Gastroesophageal sphincter (tissue), 3 donors: ENCODE data around the gene DOCK4.

Experiments used
- EP300 ChIP-seq: sonication (generic); formaldehyde crosslinking; IDR thresholded peaks from one replicate; pipeline ENCODE4 v1.6.1; 2017; ENCODE audit warnings: antibody characterized with exemption, mild to moderate bottlenecking
- POLR2A ChIP-seq, 2 donors: fragments of 450-650 bp; IDR thresholded peaks; one replicate each; pipeline ENCODE4 v1.6.1; 2017; ENCODE audit warnings: antibody characterized with exemption in 2 of 2, mild to moderate bottlenecking in 2 of 2, moderate library complexity in 1 of 2
- TF ChIP-seq, protein P1 (sequence below), 4 experiments: fragments of 200-600 bp in 2 of 4; fragments of 450-650 bp in 2 of 4; sonication (generic) in 1 of 4; IDR thresholded peaks; one replicate each; pipeline ENCODE4 v1.5.1; 2017 to 2019; ENCODE audit warnings: antibody characterized with exemption in 4 of 4, mild to moderate bottlenecking in 2 of 4, moderate library complexity in 2 of 4

DNA sequence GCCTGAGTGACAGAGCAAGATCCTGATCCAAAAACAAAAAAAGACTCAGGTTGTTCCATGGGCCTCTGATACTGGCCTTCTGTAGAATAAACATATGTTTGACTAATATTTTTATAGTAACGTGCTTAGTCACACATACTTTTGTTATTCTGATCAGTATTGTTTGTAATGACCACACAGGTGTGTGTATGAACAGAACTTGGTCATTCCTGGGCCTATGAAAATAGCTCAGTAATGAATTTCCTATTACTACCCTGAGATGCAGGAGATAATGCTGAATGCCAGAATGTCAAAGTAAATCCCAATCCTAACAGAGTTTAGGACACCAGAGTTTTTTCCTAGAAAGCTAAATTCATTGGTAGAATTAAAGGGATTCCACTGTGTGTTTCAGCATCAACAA is 108.7 kb downstream of the DOCK4 start:
- TF ChIP-seq, protein P1, sequence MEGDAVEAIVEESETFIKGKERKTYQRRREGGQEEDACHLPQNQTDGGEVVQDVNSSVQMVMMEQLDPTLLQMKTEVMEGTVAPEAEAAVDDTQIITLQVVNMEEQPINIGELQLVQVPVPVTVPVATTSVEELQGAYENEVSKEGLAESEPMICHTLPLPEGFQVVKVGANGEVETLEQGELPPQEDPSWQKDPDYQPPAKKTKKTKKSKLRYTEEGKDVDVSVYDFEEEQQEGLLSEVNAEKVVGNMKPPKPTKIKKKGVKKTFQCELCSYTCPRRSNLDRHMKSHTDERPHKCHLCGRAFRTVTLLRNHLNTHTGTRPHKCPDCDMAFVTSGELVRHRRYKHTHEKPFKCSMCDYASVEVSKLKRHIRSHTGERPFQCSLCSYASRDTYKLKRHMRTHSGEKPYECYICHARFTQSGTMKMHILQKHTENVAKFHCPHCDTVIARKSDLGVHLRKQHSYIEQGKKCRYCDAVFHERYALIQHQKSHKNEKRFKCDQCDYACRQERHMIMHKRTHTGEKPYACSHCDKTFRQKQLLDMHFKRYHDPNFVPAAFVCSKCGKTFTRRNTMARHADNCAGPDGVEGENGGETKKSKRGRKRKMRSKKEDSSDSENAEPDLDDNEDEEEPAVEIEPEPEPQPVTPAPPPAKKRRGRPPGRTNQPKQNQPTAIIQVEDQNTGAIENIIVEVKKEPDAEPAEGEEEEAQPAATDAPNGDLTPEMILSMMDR (IDR thresholded peaks at IDR 0.05), result no peak
- no peak for TF ChIP-seq EP300
- TF ChIP-seq POLR2A (IDR thresholded peaks at IDR 0.05), result no peak
